Erythroblast (primary cell): ENCODE data around the gene PDE7B.

Source experiments
- GATA1 ChIP-seq: IDR thresholded peaks from 2 replicates; pipeline ENCODE4 v1.6.1; 2011; ENCODE audit warnings: low read depth, mild to moderate bottlenecking, control low read depth, low read length, moderate library complexity
- POLR2A ChIP-seq: IDR thresholded peaks from 2 replicates; pipeline ENCODE4 v1.6.1; 2011; ENCODE audit warnings: mild to moderate bottlenecking, low read length

GRCh38 chr6:136061701-136062100 lies 210.2 kb downstream of the PDE7B start:
- no peak for TF ChIP-seq POLR2A
- no peak for TF ChIP-seq GATA1
